DMS 273 treated with DMSO at 0.1 percent for 48 hours (cell line): ENCODE measurements around the gene PCYT2.

Experiments
- DNase-seq: peaks from one replicate; lab custom pipeline; 2025; lab: John Stamatoyannopoulos, UW

Gene PCYT2

GRCh38 chr17:81912441-81913309, 1.5 kb upstream of the PCYT2 start:
- no peak for DNase-seq

DNA sequence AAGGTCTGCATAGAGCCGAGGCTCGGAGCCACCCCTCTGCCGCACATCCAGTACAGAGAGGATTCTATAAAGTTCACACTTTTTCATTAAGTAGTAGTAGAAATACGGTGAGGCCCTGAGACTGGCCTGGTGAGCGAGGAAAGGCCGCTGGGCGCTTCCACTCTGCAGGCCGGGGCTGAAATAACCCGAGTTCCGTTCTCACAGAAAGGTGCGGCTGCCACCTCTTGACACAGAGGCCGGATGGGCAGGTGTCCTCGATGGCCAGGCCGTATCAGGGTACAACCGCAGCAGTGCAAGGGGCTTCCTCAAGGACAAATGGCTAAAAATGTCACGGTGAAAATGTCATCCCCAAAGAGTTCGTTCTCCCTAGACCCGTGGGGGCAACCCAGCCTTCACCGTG, 770 bp upstream of the PCYT2 start:
- DNase-seq: no peak

GRCh38 chr17:81910840-81911276, 341 bp downstream of the PCYT2 start:
- no peak for DNase-seq

DNA sequence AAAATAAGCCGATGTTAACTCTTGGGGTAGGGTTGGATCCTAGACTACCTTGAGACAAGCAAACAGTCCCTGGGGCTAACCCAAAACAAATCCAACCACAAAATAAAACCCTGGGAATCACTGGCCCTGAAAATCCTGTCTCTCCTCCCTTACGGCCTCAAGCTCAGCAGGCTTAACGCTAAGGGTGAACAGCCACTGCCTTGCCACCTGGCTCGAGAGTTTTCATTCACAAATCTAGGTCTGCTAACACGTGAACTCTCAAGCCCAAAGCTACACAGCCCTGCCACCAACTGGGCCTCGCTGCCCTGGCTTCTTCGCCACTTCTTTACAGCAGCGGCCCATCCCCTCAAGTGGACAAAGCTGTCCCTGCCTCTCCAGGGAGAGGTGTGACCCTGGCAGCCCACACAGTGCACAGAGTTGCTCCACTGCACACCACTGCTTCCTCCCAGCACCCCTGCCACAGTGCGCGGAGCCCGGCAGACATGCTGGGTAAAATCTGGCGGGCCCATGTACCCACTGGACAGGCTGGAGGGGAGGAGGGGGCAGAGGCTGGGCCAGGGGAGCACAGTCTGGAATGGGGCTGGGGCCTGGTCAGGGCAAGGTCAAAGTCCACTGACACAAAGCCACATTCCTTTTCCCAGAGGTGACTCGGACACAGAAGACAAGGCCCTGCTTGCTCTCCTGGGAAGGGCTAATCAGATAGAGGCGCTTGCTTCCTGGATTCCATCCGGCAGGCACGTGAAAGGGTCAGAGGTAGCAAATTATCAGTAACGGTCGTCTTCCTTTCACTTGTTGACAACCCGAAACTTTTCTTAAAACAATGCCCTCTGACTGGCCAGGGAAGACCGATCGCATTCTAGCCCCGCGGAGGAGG, 996 bp downstream of the PCYT2 start:
- no peak for DNase-seq

GRCh38 chr17:81909231-81909630, 2.0 kb downstream of the PCYT2 start:
- DNase-seq: no peak

DNA sequence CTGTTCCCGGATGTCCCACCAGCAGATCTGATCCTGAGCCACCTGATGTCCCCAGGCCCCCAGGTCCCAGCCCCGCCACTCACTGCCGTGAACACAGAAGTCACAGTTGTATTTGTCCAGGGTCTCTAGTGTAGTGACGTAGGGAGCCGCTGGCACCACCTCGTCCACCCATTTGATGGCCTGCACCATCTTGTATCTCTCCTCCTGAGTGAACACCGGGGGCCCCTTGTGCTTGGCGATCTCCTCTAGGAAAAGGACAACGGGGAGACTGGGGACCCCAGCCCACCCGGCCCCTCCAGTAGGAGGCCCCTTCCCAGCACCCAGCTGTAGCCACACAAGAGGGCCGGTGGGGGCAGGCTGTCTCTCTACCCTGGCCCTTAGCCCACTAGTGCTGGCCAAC, 2.4 kb downstream of the PCYT2 start:
- DNase-seq: no peak

- DNase-seq: no peak
Observed at GRCh38 chr17:81907219-81908145, 3.7 kb downstream of the PCYT2 start.

DNA sequence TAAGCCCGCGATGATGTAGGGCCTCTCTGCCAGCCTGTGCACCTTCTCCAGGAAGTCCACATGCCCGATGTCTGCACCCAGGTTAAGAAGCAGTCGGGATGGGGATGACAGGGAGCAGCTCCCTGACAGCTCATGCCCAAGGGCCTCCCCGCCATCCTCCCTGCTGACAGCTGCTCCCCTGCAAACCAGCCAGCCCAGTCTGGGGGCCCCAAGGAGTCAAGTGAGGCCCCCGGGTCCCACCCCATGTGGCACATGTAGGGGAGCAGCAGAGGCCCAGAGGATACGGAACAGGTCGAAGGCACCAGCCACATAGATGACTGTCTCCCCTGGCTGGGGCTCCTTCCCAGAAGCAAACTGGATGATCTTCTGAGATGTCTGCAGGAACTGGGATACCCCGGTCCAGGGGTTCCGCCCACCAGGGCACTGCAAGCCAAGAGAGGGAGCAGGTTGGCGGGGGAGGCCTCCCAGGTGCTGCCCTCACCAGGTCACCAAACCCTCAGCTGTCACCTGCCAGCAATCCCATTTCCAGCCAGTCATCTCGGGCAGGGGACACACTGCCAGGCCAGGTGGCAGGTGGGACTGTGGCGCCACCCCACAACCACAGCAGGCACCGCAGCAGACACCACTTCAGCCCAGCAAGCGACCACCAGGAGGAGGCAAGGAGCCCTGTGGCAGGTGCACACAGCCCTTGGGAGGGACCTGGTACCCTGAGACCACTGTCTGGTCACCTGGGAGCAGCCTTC, 4.6 kb downstream of the PCYT2 start:
- no peak for DNase-seq

DNA sequence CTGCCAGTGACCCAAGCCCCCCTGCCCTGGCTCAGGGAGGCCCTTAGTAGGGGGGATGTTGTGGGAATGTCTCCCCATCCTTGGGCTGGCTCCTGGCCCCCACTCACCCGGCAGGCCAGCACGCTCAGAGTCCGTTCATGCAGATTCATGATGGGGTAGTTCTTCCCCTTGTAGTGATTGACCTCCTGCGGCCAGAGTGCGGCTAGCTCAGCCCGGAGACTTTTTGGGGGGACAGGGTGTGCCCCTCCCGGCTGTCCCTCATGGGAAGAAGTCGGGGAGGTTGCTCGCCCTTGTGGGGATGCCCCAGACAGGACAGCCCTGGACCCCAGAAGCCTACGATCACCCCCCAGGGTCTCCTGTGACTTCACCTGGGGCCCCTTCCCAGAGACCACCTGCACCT, 5.2 kb downstream of the PCYT2 start:
- no peak for DNase-seq

GRCh38 chr17:81905424-81905875, 5.7 kb downstream of the PCYT2 start:
- DNase-seq: no peak

- no peak for DNase-seq
Observed at GRCh38 chr17:81904600-81905423, 6.4 kb downstream of the PCYT2 start.

DNA sequence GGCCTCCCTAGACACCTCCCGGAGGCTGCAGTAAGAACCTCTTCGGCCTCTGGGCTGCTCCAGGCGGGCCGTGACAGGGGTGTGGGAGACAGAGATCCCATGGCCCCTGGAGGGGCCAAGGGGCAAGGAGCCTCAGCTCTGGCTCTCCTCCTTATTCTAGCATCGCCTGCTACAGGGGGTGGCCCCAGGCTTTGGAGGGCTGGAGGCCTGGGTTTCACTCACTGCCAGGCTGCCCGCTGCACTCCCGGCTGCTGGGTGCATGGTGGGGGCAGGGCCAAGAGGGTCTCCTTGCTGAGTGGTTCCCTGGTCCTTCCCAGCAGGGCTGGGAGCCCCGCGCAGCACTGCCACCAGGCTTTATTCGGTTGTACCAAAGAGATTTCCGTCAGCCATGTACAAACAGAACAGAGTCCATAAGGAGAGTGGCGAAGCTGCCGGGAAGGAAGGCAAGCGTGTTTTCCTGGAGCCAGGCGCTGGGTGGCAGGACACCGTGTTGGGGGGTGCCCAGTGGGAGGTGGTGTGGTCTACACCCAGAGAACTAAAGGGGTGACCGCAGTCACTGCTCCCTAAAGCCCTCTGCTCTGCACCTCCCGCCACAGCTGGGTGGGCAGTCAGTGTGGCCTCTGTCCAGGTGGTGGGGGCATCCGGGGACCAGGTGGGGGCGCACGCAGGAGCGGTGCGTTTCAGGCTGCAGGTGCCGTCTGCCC, 7.2 kb downstream of the PCYT2 start:
- no peak for DNase-seq

GRCh38 chr17:81903415-81903831, 7.8 kb downstream of the PCYT2 start:
- no peak for DNase-seq

DNA sequence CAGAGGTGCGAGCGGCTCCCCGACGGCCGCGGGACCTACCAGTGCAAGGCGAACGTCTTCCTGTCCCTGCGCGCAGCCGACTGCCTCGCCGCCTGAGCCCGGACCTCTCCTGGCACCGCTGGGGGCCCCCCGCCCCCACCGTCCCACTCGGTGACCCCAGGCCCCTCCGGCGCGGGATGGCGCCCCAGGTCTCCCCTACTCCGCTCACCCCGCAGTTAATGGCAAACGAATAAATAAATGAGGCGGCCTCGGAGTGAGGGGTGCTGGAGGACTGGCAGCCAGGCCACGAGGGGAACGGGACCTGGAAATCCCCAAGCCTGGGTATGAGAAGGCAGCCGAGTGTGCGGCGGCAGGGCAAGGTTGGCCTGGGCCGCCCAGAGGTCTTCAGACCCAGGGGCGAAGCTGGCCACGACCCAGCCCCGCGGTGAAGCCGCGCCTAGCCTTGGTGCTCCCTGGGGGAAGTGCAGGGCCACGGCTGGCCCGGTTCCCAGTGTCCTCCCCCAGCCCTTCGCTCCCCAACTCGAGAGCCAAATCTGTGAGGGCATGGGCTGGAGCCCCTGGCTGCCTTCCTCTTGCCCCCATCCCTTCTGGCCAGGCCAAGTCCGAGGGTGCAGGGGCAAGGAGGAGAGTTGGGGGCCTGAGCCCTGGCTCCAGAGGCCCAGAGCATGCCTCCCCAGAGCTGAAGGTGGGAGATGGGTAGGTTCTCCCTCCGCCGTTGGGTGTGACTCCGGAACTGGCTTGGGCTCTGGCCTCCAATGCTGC, 8.4 kb downstream of the PCYT2 start:
- no peak for DNase-seq

DNA sequence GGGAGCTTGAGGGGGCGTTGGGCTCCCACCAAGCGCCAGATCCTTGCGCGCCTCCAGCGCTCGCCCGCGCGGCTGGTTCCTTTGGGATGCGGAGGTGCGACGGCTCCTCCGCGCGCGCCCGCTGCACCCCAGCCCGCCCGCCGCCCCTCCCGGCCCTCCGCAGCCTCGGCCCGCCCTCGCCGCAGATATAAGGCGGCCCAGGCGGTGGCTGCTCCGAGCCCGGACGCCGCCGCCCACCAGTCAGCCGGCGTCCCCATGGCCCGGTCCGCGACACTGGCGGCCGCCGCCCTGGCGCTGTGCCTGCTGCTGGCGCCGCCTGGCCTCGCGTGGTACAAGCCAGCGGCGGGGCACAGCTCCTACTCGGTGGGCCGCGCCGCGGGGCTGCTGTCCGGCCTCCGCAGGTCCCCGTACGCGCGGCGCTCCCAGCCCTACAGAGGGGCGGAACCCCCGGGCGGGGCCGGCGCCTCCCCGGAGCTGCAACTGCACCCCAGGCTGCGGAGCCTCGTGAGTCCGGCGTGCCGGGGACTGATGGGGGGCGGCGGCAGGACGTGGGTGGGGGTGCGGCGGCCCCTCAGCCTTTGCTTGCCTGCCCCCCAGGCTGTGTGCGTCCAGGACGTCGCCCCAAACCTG, 9.1 kb downstream of the PCYT2 start, which contains the start of gene NPB:
TSS of gene NPB (plus strand) at position 216 of the 630 bp plus-strand sequence. CDS start at position 256, 40 bp downstream.
- DNase-seq: no peak

GRCh38 chr17:81901167-81902022, 9.8 kb downstream of the PCYT2 start:
- DNase-seq: no peak

DNA sequence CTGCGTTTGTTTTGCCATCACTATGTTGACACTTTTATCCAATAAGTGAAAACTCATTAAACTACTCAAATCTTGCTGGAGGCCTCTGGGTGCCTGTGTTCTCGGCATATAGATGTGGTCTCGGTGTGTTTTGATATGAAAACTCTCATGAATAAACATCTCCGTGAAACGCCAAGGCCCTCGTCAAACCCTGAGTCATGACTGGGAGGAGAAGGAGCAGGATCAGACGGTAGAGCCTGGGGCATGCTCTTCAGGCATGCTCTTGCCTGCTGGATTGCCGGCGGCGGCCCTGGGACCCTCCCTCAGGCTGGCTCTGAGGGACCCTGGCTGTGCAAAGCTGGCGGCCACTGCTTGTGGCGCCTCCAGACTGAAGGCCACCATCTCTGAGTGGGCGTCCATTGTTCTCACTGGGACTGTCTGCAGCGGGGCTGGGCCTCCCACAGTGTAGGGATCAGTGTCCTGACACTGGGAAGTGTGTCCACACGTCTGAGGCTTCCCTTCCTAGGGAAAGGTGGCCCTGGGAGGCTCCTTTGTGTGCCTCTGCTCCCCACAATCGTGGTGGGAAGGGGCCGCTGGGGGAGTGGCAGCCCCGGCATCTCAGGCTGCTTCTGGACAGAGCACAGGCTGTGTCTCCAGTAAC, 10.9 kb downstream of the PCYT2 start:
- DNase-seq: no peak
